K562 (cell line): ENCODE results near the gene SNX25. TPM values are rescaled to one million over a fixed set of nuclear protein-coding genes. Genes with fewer than 3 reads are reported as not detected.

Experiments
- AFF4 ChIP-seq: sonication (generic); formaldehyde crosslinking; IDR thresholded peaks from 2 replicates; pipeline ENCODE4 v1.8.0; 2023; ENCODE audit warnings: mild to moderate bottlenecking, missing genetic modification reagents
- ARID1B ChIP-seq: fragments of 450-650 bp; IDR thresholded peaks from 2 replicates; pipeline ENCODE4 v1.6.1; 2016; ENCODE audit warnings: antibody characterized with exemption, mild to moderate bottlenecking, inconsistent platforms
- CBX2 ChIP-seq: fragments of 200-600 bp; sonication (generic); IDR thresholded peaks from one replicate; pipeline ENCODE4 v1.6.1; 2012; ENCODE audit warnings: mild to moderate bottlenecking, low read length, inconsistent platforms; ENCODE audit not compliant: insufficient read depth, poor library complexity, severe bottlenecking
- THAP12 ChIP-seq: fragments of 250-450 bp; sonication (Bioruptor Pico); IDR thresholded peaks from 2 replicates; pipeline ENCODE4 v1.9.0; 2021; ENCODE audit warnings: mild to moderate bottlenecking, inconsistent platforms
- XRCC3 ChIP-seq: fragments of 450-650 bp; IDR thresholded peaks from 2 replicates; pipeline ENCODE4 v1.6.1; 2017; ENCODE audit warnings: mild to moderate bottlenecking, moderate library complexity
- ZFX ChIP-seq: sonication (generic); formaldehyde crosslinking; IDR thresholded peaks from 2 replicates; pipeline ENCODE4 v1.8.0; 2022; ENCODE audit warnings: mild to moderate bottlenecking, missing genetic modification reagents, moderate library complexity
- ZNF583 ChIP-seq: fragments of 250-450 bp; sonication (Bioruptor Pico); IDR thresholded peaks from 2 replicates; pipeline ENCODE4 v1.4.0; 2020
- ZNF740 ChIP-seq, 3 experiments: fragments of 200-800 bp in 1 of 3; sonication (Bioruptor generic) in 1 of 3; sonication (generic) in 1 of 3; formaldehyde crosslinking in 1 of 3; IDR thresholded peaks; 2 replicates each; pipeline versions ENCODE4 v1.6.1 to v1.8.0; 2016 to 2022; ENCODE audit warnings: mild to moderate bottlenecking in 2 of 3, missing compliant biosample characterization in 2 of 3, missing genetic modification characterization in 2 of 3, missing genetic modification reagents in 1 of 3
- polyA plus RNA-seq, 8 experiments: library from polyadenylated mRNA; depleted of rRNA in 4 of 8; stranded (reverse) in 5 of 8; unstranded in 3 of 8; fragments of >200 nt; fragmentation: Nextera tagmentation in 2 of 8; fragmentation: Illumina TruSeq in 1 of 8; extraction: Ambion mirVana in 2 of 8; extraction: Trizol in 1 of 8; gene quantifications; 2 replicates each; pipeline versions ENCODE4 v1.2.1 to v1.2.3, GENCODE V29; 2011 to 2014; ENCODE audit warnings: inconsistent platforms in 1 of 8, missing spikeins in 1 of 8
- total RNA-seq, 7 experiments: library from RNA; depleted of rRNA in 6 of 7; stranded (reverse); fragments of >200 nt in 6 of 7; fragmentation: Illumina TruSeq in 2 of 7; extraction: Trizol in 2 of 7; gene quantifications; 2 replicates each; pipeline versions ENCODE4 v1.2.1 to v1.2.3, GENCODE V29; 2011 to 2021; ENCODE audit warnings: low replicate concordance in 1 of 7
- TF ChIP-seq, protein P1 (sequence below): sonication (generic); formaldehyde crosslinking; IDR thresholded peaks from 2 replicates; pipeline ENCODE4 v1.8.0; 2023; ENCODE audit warnings: missing genetic modification reagents, mild to moderate bottlenecking, borderline replicate concordance
- TF ChIP-seq, protein P2 (sequence below): fragments of 450-650 bp; IDR thresholded peaks from 2 replicates; pipeline ENCODE4 v1.6.1; 2016; ENCODE audit warnings: borderline replicate concordance

The SNX25 gene
- total and polyA plus RNA-seq, 9 of the 15 experiments (the other 6 are each of a cell fraction or from before 2014, with no cell fraction given) = 2.5 to 23.4 (median 13.3) TPM

GRCh38 chr4:185209031-185209851 is at the start of gene SNX25 (continued):
- TF ChIP-seq, protein P1, sequence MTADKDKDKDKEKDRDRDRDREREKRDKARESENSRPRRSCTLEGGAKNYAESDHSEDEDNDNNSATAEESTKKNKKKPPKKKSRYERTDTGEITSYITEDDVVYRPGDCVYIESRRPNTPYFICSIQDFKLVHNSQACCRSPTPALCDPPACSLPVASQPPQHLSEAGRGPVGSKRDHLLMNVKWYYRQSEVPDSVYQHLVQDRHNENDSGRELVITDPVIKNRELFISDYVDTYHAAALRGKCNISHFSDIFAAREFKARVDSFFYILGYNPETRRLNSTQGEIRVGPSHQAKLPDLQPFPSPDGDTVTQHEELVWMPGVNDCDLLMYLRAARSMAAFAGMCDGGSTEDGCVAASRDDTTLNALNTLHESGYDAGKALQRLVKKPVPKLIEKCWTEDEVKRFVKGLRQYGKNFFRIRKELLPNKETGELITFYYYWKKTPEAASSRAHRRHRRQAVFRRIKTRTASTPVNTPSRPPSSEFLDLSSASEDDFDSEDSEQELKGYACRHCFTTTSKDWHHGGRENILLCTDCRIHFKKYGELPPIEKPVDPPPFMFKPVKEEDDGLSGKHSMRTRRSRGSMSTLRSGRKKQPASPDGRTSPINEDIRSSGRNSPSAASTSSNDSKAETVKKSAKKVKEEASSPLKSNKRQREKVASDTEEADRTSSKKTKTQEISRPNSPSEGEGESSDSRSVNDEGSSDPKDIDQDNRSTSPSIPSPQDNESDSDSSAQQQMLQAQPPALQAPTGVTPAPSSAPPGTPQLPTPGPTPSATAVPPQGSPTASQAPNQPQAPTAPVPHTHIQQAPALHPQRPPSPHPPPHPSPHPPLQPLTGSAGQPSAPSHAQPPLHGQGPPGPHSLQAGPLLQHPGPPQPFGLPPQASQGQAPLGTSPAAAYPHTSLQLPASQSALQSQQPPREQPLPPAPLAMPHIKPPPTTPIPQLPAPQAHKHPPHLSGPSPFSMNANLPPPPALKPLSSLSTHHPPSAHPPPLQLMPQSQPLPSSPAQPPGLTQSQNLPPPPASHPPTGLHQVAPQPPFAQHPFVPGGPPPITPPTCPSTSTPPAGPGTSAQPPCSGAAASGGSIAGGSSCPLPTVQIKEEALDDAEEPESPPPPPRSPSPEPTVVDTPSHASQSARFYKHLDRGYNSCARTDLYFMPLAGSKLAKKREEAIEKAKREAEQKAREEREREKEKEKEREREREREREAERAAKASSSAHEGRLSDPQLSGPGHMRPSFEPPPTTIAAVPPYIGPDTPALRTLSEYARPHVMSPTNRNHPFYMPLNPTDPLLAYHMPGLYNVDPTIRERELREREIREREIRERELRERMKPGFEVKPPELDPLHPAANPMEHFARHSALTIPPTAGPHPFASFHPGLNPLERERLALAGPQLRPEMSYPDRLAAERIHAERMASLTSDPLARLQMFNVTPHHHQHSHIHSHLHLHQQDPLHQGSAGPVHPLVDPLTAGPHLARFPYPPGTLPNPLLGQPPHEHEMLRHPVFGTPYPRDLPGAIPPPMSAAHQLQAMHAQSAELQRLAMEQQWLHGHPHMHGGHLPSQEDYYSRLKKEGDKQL (CRISPR knock-in tag) = no peak
- TF ChIP-seq, protein P2, sequence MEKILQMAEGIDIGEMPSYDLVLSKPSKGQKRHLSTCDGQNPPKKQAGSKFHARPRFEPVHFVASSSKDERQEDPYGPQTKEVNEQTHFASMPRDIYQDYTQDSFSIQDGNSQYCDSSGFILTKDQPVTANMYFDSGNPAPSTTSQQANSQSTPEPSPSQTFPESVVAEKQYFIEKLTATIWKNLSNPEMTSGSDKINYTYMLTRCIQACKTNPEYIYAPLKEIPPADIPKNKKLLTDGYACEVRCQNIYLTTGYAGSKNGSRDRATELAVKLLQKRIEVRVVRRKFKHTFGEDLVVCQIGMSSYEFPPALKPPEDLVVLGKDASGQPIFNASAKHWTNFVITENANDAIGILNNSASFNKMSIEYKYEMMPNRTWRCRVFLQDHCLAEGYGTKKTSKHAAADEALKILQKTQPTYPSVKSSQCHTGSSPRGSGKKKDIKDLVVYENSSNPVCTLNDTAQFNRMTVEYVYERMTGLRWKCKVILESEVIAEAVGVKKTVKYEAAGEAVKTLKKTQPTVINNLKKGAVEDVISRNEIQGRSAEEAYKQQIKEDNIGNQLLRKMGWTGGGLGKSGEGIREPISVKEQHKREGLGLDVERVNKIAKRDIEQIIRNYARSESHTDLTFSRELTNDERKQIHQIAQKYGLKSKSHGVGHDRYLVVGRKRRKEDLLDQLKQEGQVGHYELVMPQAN = peak; percentile 60; the same call in 1 of the 2 replicates
- no peak for TF ChIP-seq AFF4 (CRISPR knock-in tag)
- TF ChIP-seq ARID1B = no peak
- TF ChIP-seq ZNF740 (CRISPR knock-in tag; IDR thresholded peaks at IDR 0.05) = 0 out of 2 replicates have a peak, but pooled peaks have one; percentile 28
- TF ChIP-seq ZNF740 (tag; IDR thresholded peaks at IDR 0.05) = no peak
- no peak for TF ChIP-seq CBX2
- peak; percentile 73 for TF ChIP-seq ZFX (CRISPR knock-in tag)
- no peak for TF ChIP-seq XRCC3
- no peak for TF ChIP-seq ZNF583 (CRISPR knock-in tag)
- peak; percentile 79 for TF ChIP-seq THAP12 (CRISPR knock-in tag)
